ENCODE measurements around the gene COX6A2. TPM values are rescaled to one million over a fixed set of nuclear protein-coding genes. Genes with fewer than 3 reads are reported as not detected.

COX6A2 gene
- total RNA-seq, 1 donor from 2014 or later = not detected

DNA sequence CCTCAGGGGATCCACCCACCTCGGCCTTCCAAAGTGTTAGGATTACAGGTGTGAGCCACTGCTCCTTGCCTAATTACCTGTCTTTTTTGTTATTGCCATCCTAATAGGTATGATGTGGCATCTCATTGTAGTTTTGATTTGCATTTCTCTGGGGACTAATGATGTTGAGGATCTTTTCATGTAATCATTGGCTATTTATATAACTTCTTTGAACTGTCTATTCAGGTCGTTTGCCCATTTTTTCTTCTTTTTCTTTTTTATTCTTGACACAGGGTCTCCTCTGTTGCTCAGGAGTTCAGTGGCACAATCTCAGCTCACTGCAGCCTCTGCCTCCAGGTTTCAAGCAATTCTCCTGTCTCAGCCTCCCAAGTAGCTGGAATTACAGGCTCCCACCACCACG is 42.5 kb upstream of the COX6A2 start:
- Histone ChIP-seq H3K36me3 (peaks cover 13% of the 10 kb centered on the region), H3K4me3 (no peak overlapping the region), H3K9me3 (no peaks in the 10 kb centered on the region), H3K4me1 (peaks cover 10% of the 10 kb centered on the region), H3K27ac (peak overlapping the region; percentile 86), H3K27me3 (no peaks in the 10 kb centered on the region)
- ATAC-seq (no peak), DNase-seq (no peak)
- TF ChIP-seq, protein P1, sequence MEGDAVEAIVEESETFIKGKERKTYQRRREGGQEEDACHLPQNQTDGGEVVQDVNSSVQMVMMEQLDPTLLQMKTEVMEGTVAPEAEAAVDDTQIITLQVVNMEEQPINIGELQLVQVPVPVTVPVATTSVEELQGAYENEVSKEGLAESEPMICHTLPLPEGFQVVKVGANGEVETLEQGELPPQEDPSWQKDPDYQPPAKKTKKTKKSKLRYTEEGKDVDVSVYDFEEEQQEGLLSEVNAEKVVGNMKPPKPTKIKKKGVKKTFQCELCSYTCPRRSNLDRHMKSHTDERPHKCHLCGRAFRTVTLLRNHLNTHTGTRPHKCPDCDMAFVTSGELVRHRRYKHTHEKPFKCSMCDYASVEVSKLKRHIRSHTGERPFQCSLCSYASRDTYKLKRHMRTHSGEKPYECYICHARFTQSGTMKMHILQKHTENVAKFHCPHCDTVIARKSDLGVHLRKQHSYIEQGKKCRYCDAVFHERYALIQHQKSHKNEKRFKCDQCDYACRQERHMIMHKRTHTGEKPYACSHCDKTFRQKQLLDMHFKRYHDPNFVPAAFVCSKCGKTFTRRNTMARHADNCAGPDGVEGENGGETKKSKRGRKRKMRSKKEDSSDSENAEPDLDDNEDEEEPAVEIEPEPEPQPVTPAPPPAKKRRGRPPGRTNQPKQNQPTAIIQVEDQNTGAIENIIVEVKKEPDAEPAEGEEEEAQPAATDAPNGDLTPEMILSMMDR (IDR thresholded peaks at IDR 0.05) = no peak
- intact Hi-C loops (cut with DNase I) = no loop called here

- H3K4me1 ChIP-seq = peaks cover 10% of the 10 kb centered on the region
- no peak overlapping the region for H3K27ac ChIP-seq
- peaks cover 19% of the 10 kb centered on the region for H3K36me3 ChIP-seq
- TF ChIP-seq, protein P1 (IDR thresholded peaks at IDR 0.05) = no peak
- H3K9me3 ChIP-seq = no peaks in the 10 kb centered on the region
- intact Hi-C loops (cut with DNase I) = no loop called here
- no peak for ATAC-seq
- H3K4me3 ChIP-seq = no peak overlapping the region
- H3K27me3 ChIP-seq = no peaks in the 10 kb centered on the region
- DNase-seq = no peak
These were observed 39.7 kb upstream of the COX6A2 start for GRCh38 chr16:31467858-31468257.

DNA sequence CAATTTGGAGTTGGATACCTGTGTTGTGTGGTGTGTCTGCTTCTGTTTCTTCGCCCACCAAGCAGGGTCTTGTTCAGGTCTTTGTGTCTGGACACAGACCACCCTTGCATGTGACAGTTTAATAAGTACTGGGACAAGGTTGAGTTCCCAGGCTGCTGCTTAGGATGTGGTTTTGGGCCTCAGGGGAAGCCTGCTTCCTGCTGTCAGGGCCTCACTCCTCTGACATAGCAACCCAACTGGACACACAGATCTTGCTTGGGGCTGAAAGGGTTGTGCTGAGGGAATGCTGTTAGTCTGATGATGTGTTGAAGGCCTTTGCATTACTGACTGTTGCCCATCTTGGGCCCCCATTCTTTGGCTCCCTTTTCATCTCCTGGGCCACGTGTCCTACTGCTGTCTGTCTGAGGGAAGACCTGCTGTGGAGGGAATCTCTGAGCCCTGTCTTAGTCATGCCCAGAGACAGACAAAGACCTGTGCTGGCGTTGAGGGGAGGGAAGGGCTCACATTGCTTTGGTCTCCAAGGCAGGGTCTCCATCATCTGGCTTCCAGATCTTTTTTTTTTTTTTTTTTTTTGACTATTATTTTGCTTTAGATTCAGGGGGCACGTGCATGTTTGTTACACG is 39.1 kb upstream of the COX6A2 start:
- Histone ChIP-seq H3K27me3 (no peaks in the 10 kb centered on the region), H3K36me3 (peaks cover 24% of the 10 kb centered on the region), H3K4me1 (peaks cover 6% of the 10 kb centered on the region), H3K27ac (no peak overlapping the region), H3K9me3 (no peaks in the 10 kb centered on the region), H3K4me3 (no peak overlapping the region)
- TF ChIP-seq, protein P1 (IDR thresholded peaks at IDR 0.05) = no peak
- intact Hi-C loops (cut with DNase I) = no loop called here
- ATAC-seq (no peak), DNase-seq (no peak)

DNA sequence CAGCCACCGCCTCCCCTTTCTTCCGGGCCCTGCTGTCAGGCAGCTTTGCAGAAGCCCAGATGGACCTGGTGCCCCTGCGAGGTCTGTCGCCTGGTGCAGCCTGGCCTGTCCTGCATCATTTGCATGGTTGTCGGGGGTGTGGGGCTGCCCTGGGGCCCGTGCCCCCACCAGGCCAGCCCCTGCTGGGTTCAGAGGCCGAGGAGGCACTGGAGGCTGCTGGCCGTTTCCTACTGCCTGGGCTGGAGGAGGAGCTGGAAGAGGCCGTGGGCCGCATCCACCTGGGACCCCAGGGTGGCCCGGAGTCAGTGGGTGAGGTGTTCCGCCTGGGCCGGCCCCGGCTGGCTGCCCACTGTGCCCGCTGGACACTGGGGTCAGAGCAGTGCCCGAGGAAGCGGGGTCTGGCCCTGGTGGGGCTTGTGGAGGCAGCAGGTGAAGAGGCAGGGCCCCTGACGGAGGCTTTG is 38.3 kb upstream of the COX6A2 start:
- intact Hi-C loops (cut with DNase I) = no loop called here
- Histone ChIP-seq H3K27me3 (no peaks in the 10 kb centered on the region), H3K9me3 (no peaks in the 10 kb centered on the region), H3K27ac (no peak overlapping the region), H3K36me3 (peaks cover 29% of the 10 kb centered on the region), H3K4me3 (no peak overlapping the region), H3K4me1 (peaks cover 6% of the 10 kb centered on the region)
- ATAC-seq (no peak), DNase-seq (no peak)
- TF ChIP-seq, protein P1 (IDR thresholded peaks at IDR 0.05) = no peak

DNA sequence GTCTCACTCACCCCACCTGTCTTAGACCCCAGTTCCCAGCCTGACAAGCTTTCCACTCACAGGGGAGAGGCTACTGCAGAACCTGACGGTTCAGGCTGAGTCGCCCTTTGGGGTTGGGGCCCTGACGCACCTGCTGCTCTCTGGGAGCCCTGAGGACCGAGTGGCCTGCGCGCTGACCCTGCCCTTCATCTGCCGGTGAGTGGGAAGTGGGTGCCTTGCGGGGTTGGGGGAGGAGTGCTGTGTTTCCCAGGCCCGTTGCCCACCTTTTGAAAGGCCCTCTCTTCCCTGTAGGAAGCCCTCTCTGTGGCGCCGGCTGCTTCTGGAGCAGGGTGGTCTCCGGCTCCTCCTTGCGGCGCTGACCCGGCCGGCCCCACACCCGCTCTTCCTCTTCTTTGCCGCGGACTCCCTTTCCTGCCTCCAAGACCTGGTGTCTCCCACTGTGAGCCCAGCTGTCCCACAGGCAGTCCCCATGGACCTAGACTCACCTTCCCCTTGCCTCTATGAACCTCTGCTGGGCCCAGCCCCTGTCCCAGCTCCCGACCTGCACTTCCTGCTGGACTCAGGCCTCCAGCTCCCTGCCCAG is 37.7 kb upstream of the COX6A2 start:
- ATAC-seq (no peak), DNase-seq (no peak)
- H3K27ac ChIP-seq = no peak overlapping the region
- H3K36me3 ChIP-seq = peaks cover 29% of the 10 kb centered on the region
- H3K27me3 ChIP-seq = no peaks in the 10 kb centered on the region
- H3K9me3 ChIP-seq = no peaks in the 10 kb centered on the region
- intact Hi-C loops (cut with DNase I) = no loop called here
- peaks cover 3% of the 10 kb centered on the region for H3K4me1 ChIP-seq
- H3K4me3 ChIP-seq = no peak overlapping the region
- TF ChIP-seq, protein P1 (IDR thresholded peaks at IDR 0.05) = no peak
